IPS-NIHi7 (cell line): Measurements from ENCODE around the gene DCLRE1A.
A peak's percentile ranks its signal among the peaks of the same experiment; 100 is the strongest.
"Not testable (repeated sequence)": the region's sequence is repeated elsewhere in the genome, so short reads cannot be mapped to it uniquely, and the experiment has no call there.

Experiments
- DNase-seq: peaks from one replicate; pipeline ENCODE4 v3.0.0; 2012; ENCODE audit warnings: mixed read lengths; ENCODE audit errors: extremely low spot score

The DCLRE1A gene

DNA sequence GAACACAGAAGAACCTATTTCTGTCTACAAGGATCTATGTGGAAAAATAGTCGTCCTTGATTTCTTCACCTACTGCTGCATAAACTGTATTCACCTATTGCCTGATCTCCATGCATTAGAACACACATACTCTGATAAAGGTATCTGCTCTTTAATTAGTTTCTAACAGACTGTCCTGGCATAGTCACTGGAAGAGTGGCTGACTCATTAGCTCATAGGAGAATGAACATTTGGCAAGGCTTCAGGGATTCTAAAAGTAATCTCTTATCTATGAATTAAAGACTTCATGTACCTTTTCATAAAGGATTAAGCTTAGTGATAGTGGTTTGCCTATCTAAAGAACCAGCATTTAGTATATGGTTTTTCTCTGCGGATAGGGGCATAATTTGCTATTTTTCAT lies 4.7 kb upstream of the DCLRE1A start:
- DNase-seq = no peak

DNA sequence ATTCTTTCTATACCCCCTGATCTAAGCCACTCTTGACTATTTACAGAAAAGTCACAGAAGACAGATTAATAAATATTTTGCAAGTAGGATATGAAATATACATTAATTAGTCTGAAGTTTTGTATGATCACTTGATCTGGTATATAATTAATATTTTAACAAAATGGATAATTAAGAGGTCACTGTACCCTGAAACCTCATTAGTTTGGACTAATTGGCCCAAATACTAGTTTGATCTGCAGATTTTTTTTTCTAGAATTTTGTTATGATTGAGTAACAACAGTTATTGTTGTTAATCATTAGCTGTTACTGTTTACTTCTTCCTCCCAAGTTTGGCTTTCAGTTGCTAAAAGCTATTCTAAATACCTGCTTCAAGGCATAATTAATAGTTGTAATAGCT lies 3.3 kb upstream of the DCLRE1A start:
- DNase-seq = no peak

DNA sequence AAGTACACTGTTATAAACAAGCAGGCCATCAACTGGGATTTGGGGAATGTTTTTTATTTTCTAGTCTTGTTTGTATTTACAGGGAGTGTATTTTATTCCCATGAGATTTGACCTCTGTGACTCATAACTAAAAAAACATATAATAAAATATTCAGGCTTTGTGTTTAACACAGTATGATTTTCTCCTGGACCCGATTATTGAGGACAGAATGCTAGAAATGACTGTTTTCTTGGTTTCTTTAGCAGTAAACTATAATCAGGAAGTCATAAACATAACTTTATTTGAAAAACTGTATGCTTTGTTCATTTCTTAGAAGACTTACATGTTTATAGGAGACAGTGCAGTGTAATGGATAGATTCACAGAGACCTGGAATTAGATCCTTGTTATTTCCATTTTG lies 2.7 kb upstream of the DCLRE1A start:
- no peak for DNase-seq

DNA sequence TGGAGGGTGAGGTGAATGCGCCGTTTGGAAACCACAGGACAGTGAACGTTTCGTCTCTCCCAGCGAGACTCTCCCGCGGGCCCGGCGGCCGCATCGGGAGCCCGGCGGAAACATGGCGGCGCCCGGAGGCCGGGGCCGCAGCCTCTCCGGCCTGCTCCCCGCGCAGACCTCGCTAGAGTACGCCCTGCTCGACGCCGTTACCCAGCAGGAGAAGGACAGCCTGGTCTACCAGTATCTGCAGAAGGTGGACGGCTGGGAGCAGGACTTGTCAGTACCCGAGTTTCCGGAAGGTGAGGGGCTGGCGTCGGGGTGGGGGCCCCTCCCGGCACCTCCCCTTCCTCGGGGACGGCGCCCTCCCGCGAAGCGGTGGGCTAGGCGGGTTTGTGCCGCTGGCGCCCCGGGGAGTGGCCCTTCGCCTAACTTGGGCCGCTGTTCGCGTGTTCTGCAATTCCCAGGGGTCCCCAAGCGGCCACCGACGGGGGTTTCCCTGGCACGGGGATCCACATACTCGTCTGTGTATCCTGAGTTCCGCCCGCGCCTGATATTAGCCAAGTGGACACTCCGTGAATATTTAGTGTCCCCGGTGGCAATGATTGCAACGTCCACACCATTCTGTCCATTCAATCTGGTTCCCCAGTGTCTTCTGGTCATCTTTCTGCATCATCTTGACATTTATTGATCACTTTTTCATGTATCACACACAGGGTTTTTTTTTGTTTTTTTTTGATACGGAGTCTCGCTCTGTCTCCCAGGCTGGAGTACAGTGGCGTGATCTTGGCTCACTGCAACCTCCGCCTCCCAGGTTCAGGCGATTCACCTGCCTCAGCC lies 1.1 kb upstream of the DCLRE1A start:
- peak; percentile 60 for DNase-seq

DNA sequence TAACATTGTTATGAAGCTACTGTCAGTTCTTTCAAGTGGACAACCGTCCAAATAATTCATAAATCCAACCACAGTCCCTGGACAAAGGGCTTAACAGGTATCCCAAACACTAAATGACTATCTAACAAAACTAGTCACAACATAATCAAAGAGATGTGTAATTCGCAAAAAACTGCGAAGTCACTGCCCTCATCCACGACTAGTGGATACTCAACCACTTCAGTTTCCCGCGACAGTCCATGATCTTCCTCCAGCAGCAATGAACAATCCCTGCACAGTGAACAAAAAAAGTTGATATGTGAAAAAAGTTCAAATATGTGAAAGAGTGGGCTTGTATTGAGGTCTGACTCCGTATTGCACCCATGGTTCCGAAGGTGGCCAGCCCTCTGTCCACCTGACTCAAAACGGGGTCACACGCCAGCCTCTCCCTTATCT lies 287 bp downstream of the DCLRE1A start:
- DNase-seq = no peak

DNA sequence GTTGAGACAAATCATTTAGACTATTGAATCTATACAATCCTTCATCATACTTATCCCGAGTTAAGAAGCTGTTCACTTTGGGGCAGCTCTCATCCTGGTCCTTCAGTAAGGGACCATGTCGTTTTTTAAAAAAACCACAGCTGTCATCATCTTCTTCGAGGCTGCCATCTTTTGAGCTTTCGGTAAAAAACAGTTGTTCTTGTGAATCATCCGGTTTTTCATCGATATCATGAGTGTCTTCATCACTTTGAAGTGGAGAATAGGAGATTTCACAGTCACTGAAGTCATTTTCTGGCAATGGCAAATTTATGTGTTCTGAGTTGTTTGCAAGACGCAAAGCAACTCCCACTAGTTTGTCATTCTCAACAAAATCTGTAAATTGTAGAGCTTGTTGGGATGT lies 3.9 kb downstream of the DCLRE1A start:
- DNase-seq = no peak

DNA sequence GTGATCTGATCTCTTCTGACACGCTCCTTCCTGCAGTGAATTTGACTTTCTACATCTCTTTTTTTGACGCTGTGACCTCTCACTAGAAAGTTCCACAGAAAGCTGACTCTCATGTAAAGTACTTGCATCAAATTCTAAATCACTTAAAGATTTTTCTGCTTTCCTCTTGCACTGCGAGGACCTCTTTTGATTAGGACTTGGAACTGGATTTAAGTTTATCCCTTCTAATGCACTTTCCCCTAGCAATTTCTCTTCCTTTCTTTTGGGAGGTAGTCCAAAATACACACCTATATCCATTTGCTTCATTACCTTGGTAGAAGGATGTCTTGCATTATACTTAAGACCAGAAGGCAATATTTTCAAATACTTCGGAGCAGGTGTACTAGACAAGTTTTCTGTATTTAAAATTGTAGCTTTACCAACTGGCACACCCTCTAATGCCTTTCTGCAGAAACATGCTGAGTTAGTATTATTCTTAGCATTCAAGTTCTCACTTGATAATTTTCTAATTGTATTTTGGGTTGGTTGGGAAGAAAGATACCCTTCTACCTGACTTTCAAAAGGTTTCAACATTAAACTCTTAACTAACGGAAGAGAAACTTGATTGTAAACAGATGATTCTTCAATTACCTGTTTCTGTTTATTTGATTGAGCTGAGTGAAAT lies 4.6 kb downstream of the DCLRE1A start:
- DNase-seq = no peak

DNA sequence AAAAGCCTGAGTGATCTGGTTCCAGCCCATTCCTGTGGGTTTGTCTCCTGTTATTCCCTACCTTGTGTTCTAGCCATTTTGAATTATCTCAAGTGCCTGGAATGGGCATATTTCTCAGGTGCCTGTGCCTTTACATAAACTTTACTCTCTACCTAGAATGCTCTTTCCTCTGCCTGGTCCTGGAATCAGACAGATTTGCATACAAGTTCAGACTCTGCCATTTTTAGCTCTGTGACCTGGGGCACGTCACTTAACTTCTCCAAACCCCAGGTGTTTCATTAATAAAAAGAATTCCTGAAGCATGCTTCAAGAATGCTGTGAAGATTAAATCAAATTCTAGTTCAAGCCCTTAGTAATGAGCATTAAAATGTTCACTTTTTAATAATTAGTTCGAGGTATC lies 7.8 kb downstream of the DCLRE1A start:
- no peak for DNase-seq

DNA sequence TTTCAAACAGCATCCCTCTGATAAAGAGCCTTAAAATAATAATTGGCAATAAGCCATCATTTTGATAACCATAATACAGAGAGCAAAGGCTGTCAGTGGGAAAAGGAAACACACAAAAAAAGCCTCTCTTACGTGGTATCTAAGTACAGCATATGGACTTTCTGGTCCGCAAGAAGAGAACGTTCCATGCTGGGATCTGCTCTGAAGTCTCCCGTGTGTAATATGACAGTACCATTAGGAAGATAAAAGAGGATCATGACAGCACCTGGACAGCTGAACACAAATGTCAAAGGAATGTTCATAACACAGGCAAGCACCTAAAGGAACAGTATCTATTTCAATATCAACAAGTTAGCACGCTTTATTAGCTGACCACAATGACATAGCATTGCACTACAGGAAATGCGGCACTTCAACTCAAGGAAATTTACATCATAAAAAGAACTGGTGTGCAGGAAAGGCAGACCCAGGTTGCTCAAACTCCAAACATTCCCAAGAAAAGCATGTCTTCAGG lies 9.9 kb downstream of the DCLRE1A start:
- no peak for DNase-seq

DNA sequence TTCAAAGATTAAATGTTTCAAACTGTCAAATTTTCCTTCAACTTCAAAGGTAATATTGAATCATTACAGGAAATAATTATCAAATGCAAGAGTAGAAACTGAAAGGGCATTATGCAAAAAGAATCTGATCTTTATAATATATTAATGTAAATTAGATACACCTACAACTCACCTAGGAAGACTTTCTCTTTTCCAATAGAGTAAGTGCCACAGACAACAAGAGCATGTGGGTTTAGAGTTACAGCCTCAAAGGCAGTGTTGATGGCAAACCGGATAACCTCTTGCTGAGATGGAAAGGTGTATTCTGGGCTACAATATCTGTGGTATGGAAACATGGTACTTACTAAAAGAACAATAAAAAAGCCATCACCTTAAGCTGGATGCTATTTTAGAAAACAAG lies 11.7 kb downstream of the DCLRE1A start:
- no peak for DNase-seq

DNA sequence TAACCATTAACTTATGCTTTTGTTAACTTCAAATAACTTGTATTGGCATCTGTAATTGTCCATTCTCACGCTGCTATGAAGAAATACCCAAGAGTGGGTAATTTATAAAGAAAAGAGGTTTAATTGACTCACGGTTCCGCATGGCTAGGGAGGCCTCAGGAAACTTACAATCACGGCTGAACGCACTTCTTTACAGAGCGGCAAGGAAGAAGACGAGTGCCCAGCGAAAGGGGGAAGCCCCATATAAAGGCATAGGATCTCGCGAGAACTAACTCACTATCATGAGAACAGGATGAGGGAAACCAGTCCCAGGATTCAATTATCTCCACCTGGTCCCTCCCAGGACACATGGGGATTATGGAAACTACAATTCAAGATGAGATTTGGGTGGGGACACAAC lies 25.3 kb downstream of the DCLRE1A start:
- not testable (repeated sequence) for DNase-seq

DNA sequence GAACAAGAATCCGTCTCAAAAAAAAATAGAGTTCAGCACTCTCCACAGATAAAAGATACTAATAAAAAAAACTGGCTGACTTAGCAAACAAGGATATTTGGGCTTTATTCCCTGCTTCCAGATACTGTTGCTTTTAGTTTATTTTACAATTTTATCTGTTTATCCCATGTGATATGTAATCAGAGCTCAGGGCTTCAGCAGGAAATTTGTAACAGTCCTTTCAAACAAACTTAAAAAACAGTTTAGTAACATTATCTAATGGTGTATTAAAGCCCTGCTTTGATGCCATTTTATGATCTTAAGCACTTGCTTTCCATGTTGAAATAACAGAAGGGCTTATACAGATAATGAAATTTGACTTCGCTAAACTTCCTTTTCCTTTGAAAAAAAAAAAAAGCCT lies 28.1 kb downstream of the DCLRE1A start:
- no peak for DNase-seq

DNA sequence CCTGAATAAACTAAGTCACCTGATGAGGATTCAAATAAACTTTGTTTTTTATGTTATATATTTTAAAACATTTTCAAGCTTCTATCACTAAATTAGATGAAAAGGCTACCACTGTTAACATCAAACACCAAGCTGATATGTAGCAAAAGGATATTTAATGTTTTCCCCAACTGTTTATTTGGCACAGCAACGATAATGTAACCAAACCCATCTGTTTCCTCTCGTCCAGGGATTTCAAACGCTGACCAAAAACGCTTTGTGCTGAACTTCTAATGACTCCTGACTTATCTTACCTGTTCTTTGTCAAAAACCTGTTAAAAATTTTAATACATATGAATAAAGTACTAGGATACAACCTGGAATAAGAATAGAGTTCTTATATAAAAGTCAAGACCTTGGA lies 30.5 kb downstream of the DCLRE1A start:
- no peak for DNase-seq

DNA sequence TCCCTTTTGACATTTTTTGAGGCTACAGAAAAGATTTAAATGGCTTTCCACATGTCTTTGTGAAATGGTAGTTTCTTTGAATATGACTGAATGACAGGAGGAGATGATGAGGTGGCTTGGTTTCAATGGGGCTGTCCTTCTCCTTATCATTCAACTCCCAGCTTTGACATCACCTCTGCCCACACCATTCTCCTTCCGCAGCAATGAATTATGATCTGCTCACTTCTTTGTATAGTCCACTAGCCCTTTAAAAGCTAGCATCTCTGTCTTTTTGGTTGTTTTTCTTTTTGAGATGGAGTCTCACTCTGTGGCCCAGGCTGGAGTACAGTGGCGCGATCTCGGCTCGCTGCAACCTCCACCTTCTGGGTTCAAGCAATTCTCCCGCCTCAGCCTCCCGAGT lies 31.7 kb downstream of the DCLRE1A start:
- DNase-seq = no peak

DNA sequence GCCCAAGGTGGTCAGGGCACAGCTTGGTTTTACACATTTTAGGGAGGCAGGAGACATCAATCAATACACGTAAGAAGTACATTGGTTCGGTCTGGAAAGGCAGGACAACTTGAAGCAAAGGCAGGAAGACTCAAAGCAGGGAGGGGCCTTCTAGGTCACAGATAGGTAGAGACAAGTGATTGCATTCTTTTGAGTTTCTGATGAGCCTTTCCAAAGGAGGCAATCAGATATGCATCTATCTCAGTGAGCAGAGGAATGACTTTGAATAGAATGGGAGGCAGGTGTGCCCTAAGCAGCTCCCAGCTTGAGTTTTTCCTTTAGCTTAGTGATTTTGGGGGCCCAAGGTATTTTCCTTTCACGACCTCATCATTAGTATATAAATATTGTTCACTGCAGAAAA lies 32.6 kb downstream of the DCLRE1A start:
- not testable (repeated sequence) for DNase-seq

DNA sequence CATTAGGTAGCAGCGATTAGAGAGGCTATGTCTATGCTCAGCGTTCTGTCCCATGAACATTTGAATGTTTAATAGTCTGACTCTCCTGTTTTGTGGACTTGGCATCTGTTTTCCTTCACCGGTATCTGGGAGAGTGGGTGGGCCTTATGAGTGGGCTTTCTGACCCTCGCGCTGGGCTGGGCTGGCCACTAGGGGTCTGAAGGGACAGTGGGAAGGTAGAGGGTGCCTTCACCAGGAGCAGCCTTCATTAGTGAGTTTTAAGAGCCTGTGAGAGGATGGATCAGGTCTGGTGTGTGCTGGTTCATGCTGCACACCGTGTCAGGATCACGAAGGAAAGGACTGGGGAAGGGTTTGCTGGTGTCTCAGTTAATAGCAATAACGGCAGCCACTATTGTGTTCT lies 33.4 kb downstream of the DCLRE1A start:
- peak; percentile 34 for DNase-seq

DNA sequence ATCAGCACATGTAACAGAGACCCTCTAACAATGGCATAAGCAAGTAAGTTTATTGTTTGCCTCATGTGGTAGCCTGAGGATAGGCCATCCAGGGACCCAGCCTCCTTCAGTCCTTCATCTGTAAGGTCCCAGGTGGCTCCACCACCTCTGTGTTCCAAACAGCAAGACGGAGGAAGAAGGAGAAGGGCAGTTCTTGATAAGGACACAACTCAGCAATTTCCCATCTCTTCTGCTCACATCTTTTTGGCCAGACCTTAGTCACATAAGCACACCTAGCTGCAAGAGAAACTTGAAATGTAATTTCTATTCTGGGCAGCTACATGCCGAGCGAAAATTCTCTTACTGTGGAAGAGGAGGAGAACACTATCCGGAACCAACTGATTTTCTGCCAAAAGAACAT lies 33.9 kb downstream of the DCLRE1A start:
- no peak for DNase-seq

DNA sequence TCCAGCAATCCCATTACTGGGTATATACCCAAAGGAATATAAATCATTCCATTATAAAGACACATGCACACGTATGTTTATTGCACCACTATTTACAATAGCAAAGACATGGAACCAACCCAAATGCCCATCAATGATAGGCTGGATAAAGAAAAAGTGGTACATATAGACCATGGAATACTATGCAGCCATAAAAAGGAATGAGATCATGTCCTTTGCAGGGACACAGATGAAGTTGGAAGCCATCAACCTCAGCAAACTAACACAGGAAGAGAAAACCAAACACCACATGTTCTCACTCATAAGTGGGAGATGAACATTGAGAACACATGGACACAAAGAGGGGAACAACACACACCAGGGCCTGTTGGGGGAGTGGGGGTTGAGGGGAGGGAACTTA lies 39.2 kb downstream of the DCLRE1A start:
- DNase-seq = not testable (repeated sequence)

DNA sequence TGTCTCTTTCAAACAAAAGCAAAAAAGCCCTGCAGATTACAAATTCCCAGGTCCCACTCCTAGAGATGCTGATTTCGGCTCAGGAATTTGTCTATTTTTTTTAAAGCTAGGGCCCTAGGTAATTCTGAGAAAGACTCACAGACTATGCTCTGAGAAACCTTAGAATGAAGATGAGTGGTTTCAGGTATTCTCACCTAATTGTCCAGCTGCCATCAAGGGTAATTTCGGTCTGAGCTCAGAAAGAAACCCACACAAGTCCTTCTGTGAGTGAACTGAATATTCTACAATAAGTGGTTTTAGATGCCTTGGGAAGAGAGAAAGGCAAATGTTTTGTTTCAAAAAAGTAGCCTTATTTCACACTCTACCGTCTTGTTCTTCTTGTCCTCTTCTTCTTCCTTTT lies 45.7 kb downstream of the DCLRE1A start:
- no peak for DNase-seq

DNA sequence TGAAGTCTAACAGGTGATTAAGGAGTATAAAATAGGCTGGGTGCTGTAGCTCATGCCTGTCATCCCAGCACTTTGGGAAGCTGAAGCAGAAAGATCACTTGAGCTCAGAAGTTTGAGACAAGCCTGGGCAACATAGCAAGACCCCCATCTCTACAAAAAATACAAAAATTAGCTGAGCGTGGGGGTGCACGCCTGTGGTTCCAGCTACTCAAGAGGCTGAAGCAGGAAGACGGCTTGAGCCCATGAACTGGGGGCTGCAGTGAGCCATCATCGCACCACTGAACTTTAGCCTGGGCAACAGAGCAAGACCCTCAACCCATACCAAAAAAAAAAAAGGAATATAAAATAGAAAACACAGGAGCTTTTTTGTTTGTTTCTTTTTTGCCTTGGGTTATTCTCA lies 47.4 kb downstream of the DCLRE1A start:
- no peak for DNase-seq

DNA sequence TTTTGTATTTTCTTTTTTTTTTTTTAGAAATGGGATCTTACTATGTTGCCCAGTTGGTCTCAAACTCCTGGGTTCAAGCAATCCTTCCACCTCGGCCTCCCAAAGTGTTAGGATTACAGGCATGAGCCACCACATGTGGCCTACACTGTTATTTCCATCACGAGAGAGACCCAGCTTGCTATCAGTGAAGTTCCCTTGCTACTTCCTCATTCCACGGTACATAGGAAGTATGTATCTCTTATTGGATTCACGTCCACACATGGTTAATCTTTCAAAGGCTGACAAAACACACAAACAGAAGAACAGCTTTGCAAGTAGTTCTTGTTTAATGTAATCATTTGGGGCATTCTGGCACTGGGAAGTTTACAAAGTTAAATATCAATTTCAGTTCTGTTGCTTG lies 50.9 kb downstream of the DCLRE1A start:
- no peak for DNase-seq

DNA sequence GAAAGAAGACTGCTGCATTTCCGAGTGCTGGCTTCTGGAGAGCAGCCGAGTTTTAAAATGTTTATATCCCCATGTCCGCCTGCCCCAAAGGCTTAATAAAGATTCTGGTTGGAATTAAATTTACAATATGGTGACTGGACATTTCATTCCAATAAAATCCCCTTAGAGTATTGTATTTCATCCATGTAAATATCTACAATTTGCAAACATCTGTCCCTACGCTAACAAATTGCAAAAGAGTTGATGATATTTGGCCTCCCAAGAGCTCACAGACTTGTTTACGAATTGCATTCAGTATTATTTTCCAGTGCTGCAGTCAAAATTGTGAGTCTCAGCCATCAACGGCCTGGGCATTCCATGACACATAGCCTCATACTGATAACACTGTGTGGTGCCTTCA lies 52.3 kb downstream of the DCLRE1A start:
- DNase-seq = no peak

DNA sequence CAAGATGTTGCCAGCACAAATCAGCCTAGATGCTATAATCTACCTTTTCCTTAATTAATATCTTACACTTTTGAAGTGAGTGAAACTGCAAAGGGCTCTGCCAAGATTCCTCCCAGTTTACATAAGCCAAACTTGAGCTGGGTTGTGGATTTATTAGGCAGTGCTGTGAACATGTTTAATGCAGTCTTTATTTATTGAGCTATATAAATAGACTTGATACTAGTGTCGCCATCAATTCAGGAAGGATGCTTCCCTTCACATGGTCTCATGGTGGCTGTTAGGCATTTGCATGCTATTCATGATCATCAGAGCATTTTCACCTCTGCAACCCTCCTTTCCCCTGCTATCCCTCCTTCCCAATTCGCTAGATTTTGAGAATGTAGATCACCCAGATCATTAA lies 62.2 kb downstream of the DCLRE1A start:
- no peak for DNase-seq
